ENCODE measurements around the gene FGF9. TPM values are rescaled to one million over a fixed set of nuclear protein-coding genes. Genes with fewer than 3 reads are reported as not detected.

Gene FGF9
- total and polyA plus RNA-seq, 2 of the 8 experiments (the other 6 are each of a cell fraction or from before 2014, with no cell fraction given) = 0.02 TPM; not detected in 1

DNA sequence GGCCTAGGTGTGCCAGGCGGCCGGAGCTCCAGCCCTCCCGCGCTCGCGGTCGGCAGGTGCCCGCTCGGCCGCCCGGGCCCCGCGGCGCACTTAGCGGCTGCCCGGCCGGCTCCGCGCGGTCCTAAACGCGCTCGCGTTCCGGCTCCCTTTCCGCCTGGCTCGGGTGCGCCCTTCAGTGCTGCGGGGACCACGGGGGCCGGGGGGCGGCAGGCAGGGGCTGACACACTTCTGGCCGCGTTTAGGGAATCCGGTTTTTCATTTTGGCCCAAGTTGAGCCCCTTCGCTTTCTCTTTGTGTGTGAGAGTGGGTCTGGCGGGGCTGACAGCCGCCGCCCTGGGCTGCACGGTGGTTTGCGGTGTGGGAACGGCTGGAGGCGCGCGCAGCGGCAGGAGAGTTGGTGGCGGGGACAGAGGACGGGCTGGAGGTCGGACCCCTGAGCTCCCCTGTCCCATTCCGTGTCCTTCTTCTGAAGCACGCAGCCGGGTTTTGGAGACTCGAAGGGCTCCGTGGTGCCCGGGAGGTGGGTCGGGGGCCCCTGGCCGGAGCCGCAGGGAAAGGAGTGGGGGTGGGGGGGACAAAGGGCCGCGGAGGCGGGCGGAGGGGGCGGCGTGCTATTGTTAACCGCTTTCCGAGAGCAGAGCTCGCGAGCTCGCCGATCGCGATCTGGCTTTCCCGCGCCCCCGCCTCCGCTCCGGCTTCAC lies 3.1 kb downstream of the FGF9 start:
- Histone ChIP-seq H3K9ac (replicated peaks in 1 of 4; ENCODE audit: extremely low read depth in 1 of 4, low read depth in 3 of 4, low read length in 3 of 4) (no peak overlapping the region), H2BK15ac (ENCODE audit: low read length) (no peak overlapping the region), H3K9me3 (ENCODE audit: insufficient read depth in 2 of 2, low read depth in 1 of 2, low read length in 1 of 2) (no peaks in the 10 kb centered on the region), H4K8ac (ENCODE audit: extremely low read depth, insufficient read depth, low read length) (peak overlapping the region; percentile 1; the same call in 1 of the 2 replicates), H3K4me3 (ENCODE audit: extremely low read depth in 1 of 4, insufficient read depth in 2 of 4, low read depth in 3 of 4, low read length in 4 of 4) (peak overlapping the region; percentile 44 to 82 (median 50)), H3K4me1 (replicated peaks in 1 of 4; ENCODE audit: control insufficient read depth in 3 of 4, insufficient read depth in 4 of 4, low read length in 3 of 4) (peaks cover 3 to 20% (median 10%) of the 10 kb centered on the region in 4 experiments), H3K4ac (replicated peaks; ENCODE audit: insufficient read length, low read depth, low read length) (no peak overlapping the region), H2AK5ac (ENCODE audit: low read depth, low read length) (no peak overlapping the region), H2BK120ac (replicated peaks; ENCODE audit: low read depth, low read length) (no peak overlapping the region), H3K56ac (replicated peaks; ENCODE audit: insufficient read length, low read depth, low read length) (no peak overlapping the region), H3K79me1 (ENCODE audit: low read depth, low read length) (no peaks in the 10 kb centered on the region), H2BK20ac (ENCODE audit: low read length) (no peak overlapping the region), H4K20me1 (replicated peaks in 1 of 2; ENCODE audit: control insufficient read depth in 1 of 2, insufficient read depth in 2 of 2, low read length in 2 of 2) (peaks cover 6 to 12% of the 10 kb centered on the region in 2 experiments), H2BK12ac (ENCODE audit: low read depth, low read length) (no peak overlapping the region), H4K5ac (ENCODE audit: insufficient read length, low read depth, low read length) (no peak overlapping the region), H3K18ac (ENCODE audit: extremely low read depth, low read length) (no peak overlapping the region), H3K27ac (ENCODE audit: low read depth, low read length) (no peak overlapping the region), H3K79me2 (ENCODE audit: control insufficient read depth in 1 of 2, insufficient read depth in 2 of 2, low read length in 2 of 2) (no peaks in the 10 kb centered on the region), H3K36me3 (ENCODE audit: control insufficient read depth in 2 of 4, insufficient read depth in 4 of 4, low read length in 3 of 4) (no peaks in the 10 kb centered on the region), H2BK5ac (ENCODE audit: low read depth, low read length) (no peak overlapping the region), H3K27me3 (replicated peaks in 1 of 4; ENCODE audit: control insufficient read depth in 3 of 4, extremely low read depth in 1 of 4, insufficient read depth in 3 of 4, low read length in 3 of 4) (peaks cover 31 to 79% (median 71%) of the 10 kb centered on the region in 4 experiments), H3K23me2 (ENCODE audit: low read depth, low read length) (peaks cover 31% of the 10 kb centered on the region), H2AFZ (ENCODE audit: low read length) (no peak overlapping the region), H3K14ac (ENCODE audit: insufficient read length) (no peak overlapping the region), H4K91ac (replicated peaks; ENCODE audit: insufficient read length, low read length) (no peak overlapping the region), H3K4me2 (ENCODE audit: insufficient read depth in 1 of 2, low read depth in 2 of 2, low read length in 2 of 2) (peak overlapping the region; percentile 74 to 90), H3K23ac (ENCODE audit: insufficient read length) (no peak overlapping the region)
- WGBS, 2 experiments (ENCODE audit: extremely low coverage in 1 of 2, insufficient coverage in 1 of 2, insufficient read length in 1 of 2, insufficient replicate concordance in 2 of 2, low coverage in 1 of 2, low lambda C conversion rate in 2 of 2, missing lambda C conversion rate in 1 of 2) = 4% methylated on average over 9 of the region's 77 CpGs; no CpG with 5 or more reads in 1 of the 2 experiments
- FAIRE-seq (no peak), DNase-seq (ENCODE audit: low read depth in 1 of 2, low spot score in 2 of 2) (peak in 1 of 2 experiments; percentile 82)
- ChIA-PET POLR2A (ENCODE audit: partially characterized antibody) (interaction anchor here (1.1 to 1.7 kb wide), 2 partner anchors 25 to 70 kb away, joined by 4 read pairs; partner anchors contain the start of gene MICU2), CTCF (ENCODE audit: partially characterized antibody) (interaction anchor here (0.7 to 5.7 kb wide), 4 partner anchors 14 to 605 kb away, joined by 3 to 41 read pairs (median 4); no protein-coding TSS in a partner anchor)
- TF ChIP-seq GTF2F1 (IDR thresholded peaks at IDR 0.05; ENCODE audit: borderline replicate concordance, low read depth, low read length) (no peak), NANOG (IDR thresholded peaks at IDR 0.05; ENCODE audit: insufficient read depth, low read depth, low read length, poor library complexity, severe bottlenecking) (no peak), POU5F1 (IDR thresholded peaks at IDR 0.05; ENCODE audit: low read depth, low read length) (no peak), TAF7 (optimal IDR thresholded peaks at IDR 0.05; ENCODE audit: borderline replicate concordance, low read depth, low read length) (peak; percentile 35), SP2 (IDR thresholded peaks at IDR 0.05; ENCODE audit: low read length) (no peak), MAFK (IDR thresholded peaks at IDR 0.05; ENCODE audit: low read depth, low read length) (no peak), SUZ12 (IDR thresholded peaks at IDR 0.05; ENCODE audit: low read length) (peak; percentile 42; the same call in 1 of the 2 replicates)

All from H1 (cell line).